Spleen (tissue), 11 donors: ENCODE results near the gene ACSM6. TPM values are rescaled to one million over a fixed set of nuclear protein-coding genes. Genes with fewer than 3 reads are reported as not detected.

Source experiments
- DNase-seq: peaks from one replicate; pipeline ENCODE4 v3.0.0-alpha.2; 2020
- H3K27ac ChIP-seq, 8 donors: fragments of 200-600 bp; sonication (generic) in 7 of 8; 1 replicate in 4 of 8; 2 replicates in 4 of 8; pipeline versions ENCODE4 v1.5.0 to v1.8.0; 2016 to 2021; ENCODE audit warnings: inconsistent platforms in 4 of 8, mild to moderate bottlenecking in 4 of 8, moderate library complexity in 1 of 8
- H3K27me3 ChIP-seq, 7 donors: fragments of 200-600 bp; sonication (generic) in 6 of 7; replicated peaks in 1 of 7; 1 replicate in 4 of 7; 2 replicates in 3 of 7; pipeline versions ENCODE4 v1.5.0 to v1.8.0; 2016 to 2021; ENCODE audit warnings: inconsistent platforms in 3 of 7, mild to moderate bottlenecking in 1 of 7
- H3K36me3 ChIP-seq, 6 donors: fragments of 200-600 bp; sonication (generic) in 5 of 6; 1 replicate in 4 of 6; 2 replicates in 2 of 6; pipeline versions ENCODE4 v1.5.0 to v1.8.0; 2016 to 2021; ENCODE audit warnings: inconsistent platforms in 2 of 6
- H3K4me1 ChIP-seq, 6 donors: fragments of 200-600 bp; sonication (generic) in 5 of 6; 1 replicate in 3 of 6; 2 replicates in 3 of 6; pipeline versions ENCODE4 v1.5.0 to v1.8.0; 2016 to 2021; ENCODE audit warnings: inconsistent platforms in 3 of 6
- H3K4me3 ChIP-seq, 8 donors: fragments of 200-600 bp; sonication (generic) in 7 of 8; 1 replicate in 4 of 8; 2 replicates in 4 of 8; pipeline versions ENCODE4 v1.5.0 to v1.8.0; 2016 to 2021; ENCODE audit warnings: inconsistent platforms in 4 of 8, mild to moderate bottlenecking in 4 of 8, moderate library complexity in 2 of 8
- H3K9me3 ChIP-seq, 8 donors: fragments of 200-600 bp; sonication (generic) in 7 of 8; 1 replicate in 4 of 8; 2 replicates in 4 of 8; pipeline versions ENCODE4 v1.5.0 to v1.8.0; 2016 to 2021; ENCODE audit warnings: inconsistent platforms in 4 of 8
- POLR2A ChIP-seq, 3 donors: fragments of 450-650 bp; IDR thresholded peaks; one replicate each; pipeline ENCODE4 v1.5.1; 2017; ENCODE audit warnings: antibody characterized with exemption in 3 of 3, mild to moderate bottlenecking in 1 of 3
- POLR2AphosphoS5 ChIP-seq, 3 donors: sonication (generic); formaldehyde crosslinking; IDR thresholded peaks; one replicate each; pipeline ENCODE4 v1.5.1; 2017; ENCODE audit warnings: antibody characterized with exemption in 3 of 3
- WGBS, 5 donors: extraction: QIAGEN DNeasy Blood & Tissue Kit in 3 of 5; methylation state at CpG; one replicate each; pipeline versions ENCODE4 v1.1.5 to v1.1.7; 2013 to 2018; 5-methylcytosine and 5-hydroxymethylcytosine counted together
- intact Hi-C: fragments of 100-400 bp; cut with DNase I; formaldehyde crosslinking; loops from one replicate; pipeline ENCODE4 v1.15.0; 2023; ENCODE audit warnings: low total_unique reads
- polyA plus RNA-seq, 3 donors: library from polyadenylated mRNA; stranded (reverse); fragments of 200-250 nt; gene quantifications; one replicate each; pipeline ENCODE4 v1.2.1, GENCODE V29; 2013
- total RNA-seq, 7 donors: library from RNA; depleted of rRNA in 3 of 7; stranded (reverse); fragments of >200 nt in 3 of 7; fragmentation: NEBNext Ultra II Directional in 4 of 7; extraction: Animal tissue kit (Norgen Biotek cat#: 25700) in 4 of 7; gene quantifications; one replicate each; pipeline versions ENCODE4 v1.1.0 to v1.2.1, GENCODE V29; 2016 to 2021
- TF ChIP-seq, protein P1 (sequence below), 11 experiments: fragments of 200-600 bp in 7 of 11; fragments of 450-650 bp in 4 of 11; sonication (generic) in 4 of 11; IDR thresholded peaks in 8 of 11; conservative IDR thresholded peaks in 3 of 11; 1 replicate in 7 of 11; 2 replicates in 4 of 11; pipeline versions ENCODE4 v1.4.0 to v1.8.0; 2016 to 2021; ENCODE audit warnings: antibody characterized with exemption in 11 of 11, inconsistent platforms in 4 of 11, mild to moderate bottlenecking in 1 of 11
- donor health status: healthy with polysubstance abuse.
- donor health status: DM: no; HTN: no; CAD: no; lungs with moderate emphysema.
- donor health status: DM: no; HTN: no; CAD: no.
- donor health status: Bipolar disorder and iron deficiency.
- donor health status: healthy.
- donor health status: DM: no; HTN: no; CAD: no.
- donor health status: DM: yes; HTN: yes; CAD: no.

ACSM6 gene
- total and polyA plus RNA-seq, 10 donors = not detected

DNA sequence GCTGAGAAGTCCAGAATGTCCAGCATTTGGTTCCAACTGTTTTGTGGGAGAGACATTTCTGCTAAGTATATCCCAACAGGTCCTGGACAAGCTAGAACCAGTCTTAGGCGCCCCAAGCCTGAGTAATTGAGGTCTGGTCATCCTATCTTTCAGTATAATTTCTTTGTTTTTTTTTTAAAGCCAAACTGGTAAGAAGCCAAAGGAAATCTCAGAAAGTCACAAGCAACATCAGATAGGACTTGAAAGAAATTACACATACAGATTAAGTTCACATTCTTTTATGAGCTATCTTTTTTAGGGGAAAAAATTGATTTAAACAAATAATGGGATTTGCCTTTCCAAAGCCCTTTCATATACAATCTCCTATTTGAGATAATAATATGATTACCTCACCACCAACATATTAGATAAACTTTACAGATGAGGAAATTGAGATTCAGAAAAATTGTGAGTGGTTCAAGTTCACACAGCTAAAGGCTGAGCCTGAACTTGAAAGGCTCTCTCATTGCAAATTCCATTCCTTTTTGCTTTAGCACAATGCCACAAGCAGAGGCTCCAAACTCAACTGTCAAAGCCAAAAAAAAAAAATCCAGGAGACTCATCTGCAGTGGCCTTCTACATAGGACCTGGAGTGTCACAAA lies 81.8 kb downstream of the ACSM6 start:
- peaks cover 16 to 88% (median 70%) of the 10 kb centered on the region in 6 donors for H3K4me1 ChIP-seq
- peaks cover 0 to 10% (median under 1%) of the 10 kb centered on the region in 6 donors for H3K36me3 ChIP-seq
- TF ChIP-seq POLR2AphosphoS5 (IDR thresholded peaks at IDR 0.05) (no peak), POLR2A (IDR thresholded peaks at IDR 0.05) (no peak)
- TF ChIP-seq, protein P1, sequence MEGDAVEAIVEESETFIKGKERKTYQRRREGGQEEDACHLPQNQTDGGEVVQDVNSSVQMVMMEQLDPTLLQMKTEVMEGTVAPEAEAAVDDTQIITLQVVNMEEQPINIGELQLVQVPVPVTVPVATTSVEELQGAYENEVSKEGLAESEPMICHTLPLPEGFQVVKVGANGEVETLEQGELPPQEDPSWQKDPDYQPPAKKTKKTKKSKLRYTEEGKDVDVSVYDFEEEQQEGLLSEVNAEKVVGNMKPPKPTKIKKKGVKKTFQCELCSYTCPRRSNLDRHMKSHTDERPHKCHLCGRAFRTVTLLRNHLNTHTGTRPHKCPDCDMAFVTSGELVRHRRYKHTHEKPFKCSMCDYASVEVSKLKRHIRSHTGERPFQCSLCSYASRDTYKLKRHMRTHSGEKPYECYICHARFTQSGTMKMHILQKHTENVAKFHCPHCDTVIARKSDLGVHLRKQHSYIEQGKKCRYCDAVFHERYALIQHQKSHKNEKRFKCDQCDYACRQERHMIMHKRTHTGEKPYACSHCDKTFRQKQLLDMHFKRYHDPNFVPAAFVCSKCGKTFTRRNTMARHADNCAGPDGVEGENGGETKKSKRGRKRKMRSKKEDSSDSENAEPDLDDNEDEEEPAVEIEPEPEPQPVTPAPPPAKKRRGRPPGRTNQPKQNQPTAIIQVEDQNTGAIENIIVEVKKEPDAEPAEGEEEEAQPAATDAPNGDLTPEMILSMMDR (IDR thresholded peaks at IDR 0.05 in 8 of 11, conservative IDR thresholded peaks at IDR 0.05 in 3 of 11) = no peak
- WGBS, 5 donors = 80 to 95% (median 85%) methylated on average over 1 of the region's 1 CpG
- DNase-seq = no peak
- H3K4me3 ChIP-seq = no peak overlapping the region
- intact Hi-C loops = no loop called here
- H3K9me3 ChIP-seq = no peaks in the 10 kb centered on the region
- peak overlapping the region in 7 of 8 donors; percentile 66 to 88 (median 77) for H3K27ac ChIP-seq
- H3K27me3 ChIP-seq = no peaks in the 10 kb centered on the region

DNA sequence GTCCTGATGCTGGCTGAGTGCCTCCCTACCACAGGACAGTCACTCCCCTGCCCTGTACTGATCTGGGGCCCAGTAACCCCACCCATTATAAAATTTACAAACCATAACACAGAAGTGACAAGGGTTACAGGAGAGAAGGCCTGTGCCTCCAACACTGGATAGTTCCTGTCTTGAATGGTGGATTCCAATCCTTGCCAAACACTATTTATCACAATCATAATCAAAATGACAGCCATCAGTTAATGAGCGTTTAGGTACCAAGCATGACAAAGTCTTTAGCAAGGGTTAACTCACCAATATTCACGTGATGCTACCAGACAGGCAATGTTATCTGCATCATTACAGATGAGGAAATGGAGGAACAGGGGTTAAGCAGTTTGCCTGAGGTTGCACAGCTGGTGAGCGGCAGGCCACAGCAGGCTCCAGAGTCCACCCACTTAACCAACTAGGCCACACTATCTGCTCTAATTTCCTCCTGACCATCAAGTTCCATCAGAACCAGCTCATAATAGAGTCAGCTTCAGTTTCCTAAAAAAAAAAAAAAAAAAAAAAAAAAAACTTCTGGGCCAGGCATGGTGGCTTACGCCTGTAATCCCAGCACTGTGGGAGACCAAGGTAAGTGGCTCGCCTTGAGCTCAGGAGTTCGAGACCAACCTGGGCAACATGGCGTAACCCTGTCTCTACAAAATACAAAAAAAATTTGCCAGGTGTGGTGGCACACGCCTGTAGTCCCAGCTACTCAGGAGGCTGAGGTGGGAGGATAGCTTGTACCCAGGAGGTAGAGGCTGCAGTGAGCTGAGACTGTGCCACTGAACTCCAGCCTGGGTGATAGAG lies 82.5 kb downstream of the ACSM6 start:
- TF ChIP-seq, protein P1 (IDR thresholded peaks at IDR 0.05 in 8 of 11, conservative IDR thresholded peaks at IDR 0.05 in 3 of 11) = no peak
- TF ChIP-seq POLR2AphosphoS5 (IDR thresholded peaks at IDR 0.05) = peak in 2 of 3 donors; percentile 49 to 85
- H3K27me3 ChIP-seq = no peaks in the 10 kb centered on the region
- no peak for DNase-seq
- H3K27ac ChIP-seq = peak overlapping the region in 7 of 8 donors; percentile 66 to 88 (median 77)
- H3K9me3 ChIP-seq = no peaks in the 10 kb centered on the region
- H3K4me1 ChIP-seq = peaks cover 16 to 95% (median 73%) of the 10 kb centered on the region in 6 donors
- no peak overlapping the region for H3K4me3 ChIP-seq
- H3K36me3 ChIP-seq = peaks cover 0 to 2% (median 0%) of the 10 kb centered on the region in 6 donors
- intact Hi-C loops = no loop called here
- 68 to 76% (median 69%) methylated on average over 8 of the region's 8 CpGs for WGBS, 5 donors

DNA sequence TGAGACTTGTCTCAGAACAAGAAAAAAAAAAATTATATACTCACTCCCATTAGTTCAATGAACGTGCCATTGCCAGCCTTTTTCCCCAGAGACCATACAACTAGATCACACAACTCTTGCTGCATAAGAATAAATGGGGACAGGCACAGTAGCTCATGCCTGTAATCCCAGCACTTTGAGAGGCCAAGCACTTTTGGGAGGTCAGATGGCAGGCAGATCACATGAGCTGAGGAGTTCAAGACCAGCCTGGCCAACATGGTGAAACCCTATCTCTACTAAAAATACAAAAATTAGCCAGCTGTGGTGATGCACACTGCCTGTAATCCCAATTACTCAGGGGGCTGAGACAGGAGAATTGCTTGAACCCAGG lies 83.1 kb downstream of the ACSM6 start:
- Histone ChIP-seq H3K27me3 (no peaks in the 10 kb centered on the region), H3K4me3 (no peak overlapping the region), H3K9me3 (no peaks in the 10 kb centered on the region), H3K36me3 (no peaks in the 10 kb centered on the region), H3K4me1 (peaks cover 16 to 98% (median 76%) of the 10 kb centered on the region in 6 donors), H3K27ac (peak overlapping the region in 6 of 8 donors; percentile 64 to 88 (median 77))
- 33 to 88% (median 62%) methylated on average over 1 of the region's 1 CpG for WGBS, 5 donors
- DNase-seq = no peak
- TF ChIP-seq POLR2A (IDR thresholded peaks at IDR 0.05) (no peak), POLR2AphosphoS5 (IDR thresholded peaks at IDR 0.05) (no peak)
- TF ChIP-seq, protein P1 (IDR thresholded peaks at IDR 0.05 in 8 of 11, conservative IDR thresholded peaks at IDR 0.05 in 3 of 11) = no peak
- intact Hi-C loops = no loop called here

DNA sequence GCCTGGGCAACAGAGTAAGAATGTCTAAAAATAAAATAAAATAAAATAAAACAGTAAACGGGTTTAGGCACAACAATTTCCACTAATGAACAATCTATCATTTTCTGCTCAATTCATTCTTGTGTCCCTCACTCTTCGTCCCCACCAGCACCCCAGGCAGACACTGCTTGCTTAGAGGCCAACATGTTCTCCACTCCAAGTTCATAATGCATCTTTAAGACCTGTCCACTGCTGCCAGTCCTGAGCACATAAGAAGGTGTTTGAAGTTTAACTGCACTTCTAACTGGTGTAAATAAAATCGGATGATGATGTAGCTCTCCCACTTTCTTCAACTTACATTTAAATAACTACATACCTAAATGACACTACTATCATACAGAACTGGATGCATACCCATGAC lies 83.6 kb downstream of the ACSM6 start:
- 82 to 94% (median 85%) methylated on average over 3 of the region's 3 CpGs for WGBS, 5 donors
- intact Hi-C loops = no loop called here
- no peak overlapping the region for H3K4me3 ChIP-seq
- H3K27ac ChIP-seq = peak overlapping the region in 6 of 8 donors; percentile 64 to 88 (median 77)
- H3K9me3 ChIP-seq = no peaks in the 10 kb centered on the region
- H3K4me1 ChIP-seq = peaks cover 16 to 97% (median 76%) of the 10 kb centered on the region in 6 donors
- no peaks in the 10 kb centered on the region for H3K27me3 ChIP-seq
- no peaks in the 10 kb centered on the region for H3K36me3 ChIP-seq
- DNase-seq = no peak
- no peak for TF ChIP-seq POLR2AphosphoS5 (IDR thresholded peaks at IDR 0.05)
- TF ChIP-seq POLR2A (IDR thresholded peaks at IDR 0.05) = no peak
- TF ChIP-seq, protein P1 (IDR thresholded peaks at IDR 0.05 in 8 of 11, conservative IDR thresholded peaks at IDR 0.05 in 3 of 11) = no peak
